CD4-positive, alpha-beta T cell treated with Interleukin-17A for 1 hour (primary cell): ENCODE data around the gene CDH19.

Source experiments
- DNase-seq: peaks from one replicate; pipeline ENCODE4 v3.0.0-alpha.2; 2020

Gene CDH19

GRCh38 chr18:66603941-66604627 lies at the start of gene CDH19:
TSS of gene CDH19 (minus strand) at chr18:66604090. CDS start at chr18:66572204, 31,886 bp downstream.
- DNase-seq: no peak

DNA sequence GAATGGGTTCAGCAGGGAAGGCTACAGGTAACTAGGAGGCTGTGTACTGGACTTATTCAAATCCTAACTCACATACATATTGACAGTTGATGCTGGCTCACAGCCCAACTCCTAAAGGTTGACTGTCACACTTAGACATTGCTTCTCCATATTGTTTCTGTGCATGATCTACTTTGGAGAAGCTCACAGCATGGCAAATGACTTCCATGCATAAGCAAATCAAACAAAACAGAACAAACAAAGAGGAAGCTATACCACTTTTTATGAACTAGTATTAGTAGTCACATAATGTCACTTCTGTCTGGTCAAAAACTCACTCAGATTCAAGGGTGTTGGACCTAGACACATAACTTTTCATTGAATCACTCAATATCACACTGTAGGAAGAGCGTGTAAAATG lies 43.8 kb upstream of the CDH19 start:
- no peak for DNase-seq

GRCh38 chr18:66646609-66647008 lies 42.7 kb upstream of the CDH19 start:
- no peak for DNase-seq

GRCh38 chr18:66645983-66646382 lies 42.1 kb upstream of the CDH19 start:
- no peak for DNase-seq

- no peak for DNase-seq
Observed at GRCh38 chr18:66641056-66641455, 37.2 kb upstream of the CDH19 start.

- no peak for DNase-seq
Observed at GRCh38 chr18:66640431-66640830, 36.5 kb upstream of the CDH19 start.

DNA sequence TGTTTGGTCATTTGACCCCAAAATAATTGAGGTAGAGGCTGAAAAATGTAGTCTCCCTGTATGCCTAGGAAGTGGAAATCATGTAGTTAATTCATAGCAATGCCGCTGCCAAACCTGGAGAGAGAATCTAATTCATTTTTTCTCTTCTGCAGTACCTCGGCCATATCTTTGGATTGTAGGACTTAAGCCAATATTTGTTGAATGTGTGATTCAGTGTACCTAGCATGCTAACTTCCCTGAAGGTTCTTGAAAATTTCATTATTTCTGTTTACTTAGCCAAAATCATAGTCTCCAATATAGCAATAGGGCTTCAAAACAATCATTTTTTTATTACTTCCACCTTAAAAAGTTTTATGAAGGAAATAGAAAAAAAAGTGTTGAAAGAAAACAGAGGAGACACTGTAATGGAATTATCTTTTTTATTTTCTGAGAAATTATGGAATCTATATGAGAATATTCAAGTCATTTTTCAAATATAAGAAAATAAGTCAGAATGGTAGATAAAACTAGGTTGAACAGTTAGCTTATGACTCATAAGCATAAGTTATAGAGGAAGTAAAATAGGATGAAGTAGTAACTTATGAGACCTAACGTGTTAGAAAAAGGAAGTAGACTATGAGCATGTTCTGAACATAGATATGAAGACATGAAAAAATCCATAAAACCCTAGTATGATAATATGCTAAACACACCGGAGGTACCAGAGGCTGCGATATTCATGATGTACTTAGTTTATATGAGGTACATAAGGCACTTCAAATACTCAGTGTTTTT lies 35.2 kb upstream of the CDH19 start:
- DNase-seq: no peak

DNA sequence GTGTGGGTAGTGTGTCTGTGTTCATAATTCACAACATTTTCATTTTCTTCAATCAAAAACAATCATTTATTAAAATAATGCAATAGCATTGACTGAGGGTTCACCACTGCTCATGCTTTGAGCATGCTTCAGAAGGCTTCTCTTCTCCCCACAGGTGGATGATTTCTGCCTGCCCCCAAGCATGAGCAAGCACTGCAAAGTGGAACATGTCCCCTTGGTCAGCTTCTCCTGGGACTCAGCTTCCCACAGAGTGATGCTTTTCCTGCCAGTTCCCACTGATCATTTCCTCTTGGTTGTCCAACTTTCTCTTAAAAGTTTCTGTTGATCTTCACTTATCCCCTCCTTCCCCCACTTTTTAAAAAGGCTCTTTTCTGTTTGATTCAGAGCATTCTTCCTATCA lies 31.5 kb upstream of the CDH19 start:
- DNase-seq: no peak

DNA sequence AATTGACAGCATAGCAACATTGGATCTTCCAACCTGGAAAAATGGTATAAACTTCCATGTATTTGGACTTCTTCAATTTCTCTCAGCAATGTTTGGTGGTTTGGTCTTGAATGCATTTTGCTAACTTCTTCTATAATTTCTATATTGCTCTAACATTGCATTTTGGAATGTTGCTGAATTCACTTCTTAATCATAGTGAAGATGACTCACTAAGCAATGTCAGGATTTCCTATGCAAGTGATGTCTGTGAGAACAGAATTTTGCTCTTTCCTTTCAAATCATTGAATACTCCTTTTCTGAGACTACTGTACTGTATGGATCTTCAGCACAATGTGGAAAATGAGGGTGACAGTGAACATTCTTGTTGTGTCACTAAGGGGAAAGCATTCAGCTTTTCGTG lies 28.9 kb upstream of the CDH19 start:
- no peak for DNase-seq

GRCh38 chr18:66630831-66631230 lies 26.9 kb upstream of the CDH19 start:
- DNase-seq: no peak

- DNase-seq: no peak
Observed at GRCh38 chr18:66623821-66624220, 19.9 kb upstream of the CDH19 start.

DNA sequence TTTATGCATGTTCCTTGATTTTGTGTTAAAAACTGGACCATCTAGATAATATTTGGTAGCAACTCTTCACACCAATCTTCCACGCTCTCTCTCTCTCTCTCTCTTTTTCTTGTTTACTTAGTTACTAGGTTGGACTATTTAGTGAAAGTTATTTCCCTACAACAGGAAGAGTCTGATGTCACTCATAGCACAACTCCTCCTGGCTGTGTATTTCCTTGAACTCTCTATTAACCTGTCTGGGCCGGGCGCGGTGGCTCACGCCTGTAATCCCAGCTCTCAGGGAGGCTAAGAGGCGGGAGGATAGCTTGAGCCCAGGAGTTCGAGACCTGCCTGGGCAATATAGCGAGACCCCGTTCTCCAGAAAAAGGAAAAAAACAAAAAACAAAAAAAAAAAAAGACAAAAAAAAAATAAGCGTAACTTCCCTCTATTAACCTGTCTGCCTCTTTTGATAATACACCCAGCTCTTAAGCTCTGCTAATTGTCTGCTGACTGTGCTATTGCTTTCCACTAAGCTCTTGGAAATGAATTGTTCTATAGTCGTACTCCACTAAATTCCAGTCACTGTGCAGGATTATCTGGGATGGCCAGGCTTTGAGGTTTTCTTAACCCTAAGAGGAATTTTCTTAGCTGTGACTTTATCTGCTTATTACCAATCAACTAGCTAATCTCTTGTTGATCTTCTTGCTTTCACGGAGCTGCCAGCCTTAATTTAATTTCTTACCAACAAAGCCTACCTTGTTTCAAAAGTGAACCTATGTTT lies 18.1 kb upstream of the CDH19 start:
- no peak for DNase-seq

GRCh38 chr18:66616523-66616983 lies 12.7 kb upstream of the CDH19 start:
- no peak for DNase-seq

- no peak for DNase-seq
Observed at GRCh38 chr18:66615176-66615575, 11.3 kb upstream of the CDH19 start.

DNA sequence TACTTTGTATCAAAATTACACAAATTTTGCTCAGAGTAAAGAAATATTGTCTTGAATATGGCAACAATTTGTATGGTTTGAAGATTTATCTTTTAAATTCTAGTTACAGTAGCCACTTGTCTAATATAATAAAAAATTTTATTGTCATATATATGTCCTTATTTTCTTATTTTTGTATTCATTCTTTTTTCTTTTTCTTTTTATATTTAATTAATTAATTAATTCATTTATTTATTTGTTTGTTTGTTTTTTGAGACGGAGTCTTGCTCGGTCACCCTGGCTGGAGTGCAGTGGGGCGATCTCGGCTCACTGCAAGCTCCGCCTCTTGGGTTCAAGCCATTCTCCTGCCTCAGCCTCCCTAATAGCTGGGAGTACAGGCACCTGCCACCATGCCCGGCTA lies 3.7 kb upstream of the CDH19 start:
- DNase-seq: no peak

DNA sequence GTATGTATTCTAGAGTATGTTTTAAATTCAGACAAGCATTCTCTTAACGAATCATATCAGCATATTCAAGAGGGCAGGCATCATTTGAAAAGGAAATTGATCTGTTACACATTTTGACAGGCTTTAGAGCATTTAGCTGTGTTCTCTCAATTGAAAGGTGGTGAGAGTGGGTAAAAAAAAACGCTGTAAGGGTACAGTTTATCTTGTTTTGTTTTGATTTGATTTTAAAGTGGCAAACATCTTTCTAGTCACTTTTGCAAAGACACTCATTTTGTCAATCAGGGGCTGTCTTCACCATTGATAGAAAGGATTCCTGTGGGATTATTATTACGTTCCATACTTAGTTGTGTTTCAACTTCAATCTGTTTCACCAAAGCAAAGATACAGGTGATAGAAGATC lies 2.2 kb downstream of the CDH19 start:
- DNase-seq: no peak

DNA sequence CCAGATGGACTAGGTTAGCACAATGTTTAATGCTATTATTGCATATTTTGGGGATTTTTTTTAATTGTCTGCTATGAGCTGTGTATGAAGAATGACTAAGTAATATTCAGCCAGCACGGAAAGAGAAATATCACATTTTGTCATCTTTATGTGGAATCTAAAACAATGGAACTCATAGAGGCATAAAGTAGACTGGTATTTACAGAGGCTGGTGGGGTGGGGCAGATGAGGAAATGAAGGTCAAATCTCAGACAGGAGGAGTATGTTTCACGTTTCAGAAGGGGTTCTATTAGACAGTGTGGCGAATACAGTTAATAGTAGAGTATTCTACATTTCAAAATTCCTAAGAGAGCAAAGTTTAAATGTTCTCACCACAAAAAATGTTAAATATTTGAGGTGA lies 4.7 kb downstream of the CDH19 start:
- no peak for DNase-seq

- no peak for DNase-seq
Observed at GRCh38 chr18:66587430-66587829, 16.5 kb downstream of the CDH19 start.

DNA sequence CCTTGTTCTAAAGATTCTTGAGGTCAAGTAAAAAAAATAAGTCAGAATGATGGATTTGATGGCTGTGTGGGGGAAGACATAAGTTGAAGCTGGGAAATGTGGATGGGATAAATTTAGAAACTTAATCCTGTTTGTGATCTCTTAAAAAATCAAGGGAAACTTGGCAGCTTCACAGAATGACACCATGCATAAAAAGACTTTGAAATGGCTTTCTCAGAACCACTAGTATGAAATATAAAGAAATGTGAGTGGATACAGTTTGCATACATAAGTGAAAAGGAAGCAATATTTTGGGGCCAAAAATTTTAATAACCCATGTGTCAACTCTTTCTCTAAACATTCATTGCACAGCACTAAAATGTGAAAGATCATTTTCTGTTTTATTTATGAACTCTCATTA lies 21.7 kb downstream of the CDH19 start:
- no peak for DNase-seq

- DNase-seq: no peak
Observed at GRCh38 chr18:66575263-66575662, 28.6 kb downstream of the CDH19 start.

GRCh38 chr18:66571845-66572244 lies 32.0 kb downstream of the CDH19 start:
- no peak for DNase-seq

GRCh38 chr18:66566616-66567015 lies 37.3 kb downstream of the CDH19 start:
- no peak for DNase-seq

GRCh38 chr18:66564236-66564635 lies 39.7 kb downstream of the CDH19 start:
- DNase-seq: no peak

- no peak for DNase-seq
Observed at GRCh38 chr18:66562279-66562678, 41.6 kb downstream of the CDH19 start.
